Measurements from ENCODE around the gene ERP27.

DNA sequence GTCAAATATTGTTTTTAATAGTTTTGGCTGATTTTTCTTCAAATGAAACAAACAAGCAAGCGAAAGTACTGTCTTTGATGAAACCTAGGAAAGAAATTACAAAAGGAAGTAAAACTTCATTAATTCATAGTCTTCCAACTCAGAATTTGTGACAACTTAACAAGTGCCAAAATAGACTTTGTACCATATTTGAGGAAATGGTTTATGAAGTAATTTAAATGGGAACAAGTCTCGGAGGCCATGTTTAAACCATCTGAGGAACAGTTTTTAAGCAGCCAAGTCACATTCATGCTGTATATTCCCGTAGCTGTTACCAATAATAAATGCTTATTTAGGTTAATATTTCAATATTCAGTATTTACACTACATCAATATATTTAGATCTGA, 23.8 kb upstream of the ERP27 start:
- TF ChIP-seq, protein P1, sequence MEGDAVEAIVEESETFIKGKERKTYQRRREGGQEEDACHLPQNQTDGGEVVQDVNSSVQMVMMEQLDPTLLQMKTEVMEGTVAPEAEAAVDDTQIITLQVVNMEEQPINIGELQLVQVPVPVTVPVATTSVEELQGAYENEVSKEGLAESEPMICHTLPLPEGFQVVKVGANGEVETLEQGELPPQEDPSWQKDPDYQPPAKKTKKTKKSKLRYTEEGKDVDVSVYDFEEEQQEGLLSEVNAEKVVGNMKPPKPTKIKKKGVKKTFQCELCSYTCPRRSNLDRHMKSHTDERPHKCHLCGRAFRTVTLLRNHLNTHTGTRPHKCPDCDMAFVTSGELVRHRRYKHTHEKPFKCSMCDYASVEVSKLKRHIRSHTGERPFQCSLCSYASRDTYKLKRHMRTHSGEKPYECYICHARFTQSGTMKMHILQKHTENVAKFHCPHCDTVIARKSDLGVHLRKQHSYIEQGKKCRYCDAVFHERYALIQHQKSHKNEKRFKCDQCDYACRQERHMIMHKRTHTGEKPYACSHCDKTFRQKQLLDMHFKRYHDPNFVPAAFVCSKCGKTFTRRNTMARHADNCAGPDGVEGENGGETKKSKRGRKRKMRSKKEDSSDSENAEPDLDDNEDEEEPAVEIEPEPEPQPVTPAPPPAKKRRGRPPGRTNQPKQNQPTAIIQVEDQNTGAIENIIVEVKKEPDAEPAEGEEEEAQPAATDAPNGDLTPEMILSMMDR (IDR thresholded peaks at IDR 0.05 in 4 of 5, conservative IDR thresholded peaks at IDR 0.05 in 1 of 5): no peak
- TF ChIP-seq POLR2A (IDR thresholded peaks at IDR 0.05): no peak

All from gastrocnemius medialis (tissue), 4 donors.